Measurements from ENCODE around the gene NEMP2.

Gene NEMP2

DNA sequence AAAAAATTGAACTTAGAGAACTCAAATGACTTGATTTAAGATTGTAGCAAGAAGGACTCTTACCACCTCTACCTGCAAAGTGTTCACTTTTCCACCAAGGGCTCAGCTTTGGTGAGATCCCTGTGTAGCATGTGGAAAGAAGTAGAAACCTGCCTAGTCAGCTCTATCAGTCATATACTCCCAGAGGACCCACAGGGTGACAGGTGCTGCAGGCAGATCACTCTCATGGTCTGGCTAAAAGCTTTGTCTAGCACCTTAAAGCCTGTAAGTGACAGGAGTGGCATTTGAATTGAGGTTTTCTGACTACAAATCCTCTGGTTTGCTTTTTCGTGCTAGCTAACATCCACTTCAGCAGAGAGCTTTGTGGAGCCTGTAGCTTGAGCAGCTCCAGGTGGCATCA lies 18.7 kb upstream of the NEMP2 start:
- DNase-seq, result no peak

DNA sequence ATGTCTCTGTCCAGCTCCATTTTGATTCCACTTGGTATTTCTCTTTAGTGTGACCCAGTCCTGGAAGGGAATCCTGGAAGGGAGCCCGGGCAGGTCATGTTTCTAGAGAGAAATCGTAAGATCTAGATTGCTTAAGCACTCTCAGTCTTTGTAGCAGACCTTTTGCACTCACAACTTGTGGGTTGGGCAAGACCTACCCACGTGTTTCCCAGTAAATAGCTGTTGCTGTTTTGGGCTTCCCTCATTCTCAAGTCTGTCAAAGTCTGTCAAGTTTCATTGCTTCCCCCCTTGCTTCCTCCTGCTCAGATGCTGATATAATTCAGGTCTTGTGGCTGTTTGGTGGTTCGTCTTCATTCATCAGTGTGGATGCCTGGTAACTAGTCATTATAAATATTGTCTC lies 17.4 kb upstream of the NEMP2 start:
- DNase-seq, result peak; percentile 49

DNA sequence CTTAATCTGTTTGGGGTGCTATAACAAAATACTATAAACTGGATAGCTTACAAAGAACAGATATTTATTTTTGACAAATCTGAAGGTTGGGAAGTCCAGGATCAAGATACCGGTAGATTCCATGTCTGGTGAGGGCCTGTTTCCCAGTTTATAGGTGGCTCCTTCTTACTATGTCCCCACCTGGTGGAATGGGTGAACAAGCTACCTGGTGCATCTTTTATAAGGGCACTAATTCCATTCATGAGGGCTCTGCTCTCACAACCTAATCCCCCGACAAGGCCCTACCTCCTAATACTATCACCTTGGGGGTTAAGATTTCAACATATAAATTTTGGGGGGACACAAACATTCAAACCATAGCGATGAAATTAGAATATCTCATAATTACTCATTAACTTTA lies 15.6 kb upstream of the NEMP2 start:
- no peak for DNase-seq

DNA sequence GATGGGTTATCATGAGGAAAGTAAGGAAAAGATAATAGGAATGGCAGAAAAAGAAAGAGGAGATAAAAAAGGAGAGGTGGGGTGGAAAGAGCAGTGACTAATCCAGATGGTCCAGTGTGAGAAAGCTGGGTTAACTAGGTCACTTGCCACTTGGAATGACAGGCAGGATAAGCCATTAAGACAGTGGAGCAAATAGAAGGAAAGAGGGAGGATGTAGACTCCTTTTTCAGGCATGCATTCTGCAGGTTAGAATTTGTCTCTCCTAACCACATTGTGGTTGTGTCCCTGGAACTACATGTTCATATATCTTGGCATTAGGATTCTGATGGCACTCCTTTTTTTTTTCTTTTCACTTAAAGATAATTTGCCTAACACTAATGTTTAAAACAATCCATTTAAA lies 13.4 kb upstream of the NEMP2 start:
- no peak for DNase-seq

DNA sequence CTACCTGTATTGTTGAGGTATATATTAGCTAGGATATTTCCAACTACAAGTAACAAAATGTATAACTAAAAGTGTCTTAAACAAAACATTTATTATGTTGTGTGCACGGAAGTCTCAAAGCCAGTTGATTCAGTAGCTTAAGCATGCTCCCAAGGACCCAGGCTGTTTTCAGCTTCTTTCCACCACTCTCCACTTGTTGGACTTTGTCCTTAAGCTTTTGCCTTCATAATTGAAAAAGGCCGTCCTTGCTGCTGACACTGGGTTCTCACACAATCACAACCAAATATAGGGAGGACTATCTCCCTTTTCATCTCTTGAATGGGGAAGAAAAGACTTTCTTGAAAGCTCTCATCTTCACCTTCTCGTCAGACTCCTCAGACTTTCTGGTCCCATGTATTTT lies 12.2 kb upstream of the NEMP2 start:
- no peak for DNase-seq

DNA sequence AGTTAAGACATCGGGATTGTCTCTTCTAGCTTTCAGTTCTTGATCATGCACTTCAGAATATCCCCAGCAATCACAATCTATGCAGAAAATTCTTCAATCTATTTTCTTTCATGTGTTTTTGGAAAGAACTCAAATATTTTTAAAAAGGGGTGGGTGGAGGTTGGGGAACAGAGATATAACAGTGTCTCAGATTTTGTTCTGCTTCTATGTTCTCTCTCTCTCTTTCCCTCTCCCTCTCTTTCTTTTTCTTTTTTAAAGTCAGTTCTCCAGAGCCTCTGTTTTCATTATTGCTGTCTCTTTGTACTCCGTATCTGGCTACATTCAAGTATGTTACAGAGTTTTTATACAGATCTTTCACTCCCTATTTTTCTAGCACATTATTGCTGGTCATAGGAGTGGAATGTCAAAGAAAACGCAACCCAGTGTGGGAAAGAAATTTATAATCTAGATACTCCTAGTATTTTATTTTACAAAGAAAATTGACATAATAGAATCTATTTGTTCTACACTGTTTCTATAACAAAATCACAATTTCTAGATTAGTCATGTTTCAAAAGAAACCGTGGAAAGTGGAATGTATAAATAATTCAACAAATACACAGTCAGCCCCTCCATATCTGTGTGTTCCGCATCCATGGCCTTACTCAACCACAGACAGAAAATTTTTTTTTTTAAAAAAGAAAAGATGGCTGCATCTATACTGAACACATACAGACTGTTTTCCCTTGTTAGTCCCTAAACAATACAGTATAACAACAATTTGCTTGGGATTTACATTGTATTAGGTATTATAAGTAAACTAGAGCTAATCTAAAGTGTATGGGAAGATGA lies 11.2 kb upstream of the NEMP2 start:
- DNase-seq, result no peak

DNA sequence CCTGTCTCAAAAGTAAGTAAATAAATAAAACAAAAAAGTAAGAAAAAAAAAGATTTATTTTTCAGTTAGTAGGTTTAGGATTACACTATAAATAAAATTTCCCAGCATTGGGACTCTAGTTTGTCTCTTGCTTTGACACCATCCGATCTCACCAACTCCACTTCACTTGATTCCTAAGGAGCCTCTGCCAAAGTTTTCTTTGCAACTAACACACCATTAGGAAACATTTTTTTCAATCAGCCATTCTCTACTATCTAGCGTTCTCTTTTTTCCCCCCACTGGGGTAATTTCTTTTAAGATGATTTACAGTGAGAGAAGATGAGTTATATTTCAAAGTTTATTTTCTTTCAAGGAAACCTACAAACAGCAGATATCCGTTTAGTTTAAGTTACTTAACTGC lies 10.6 kb upstream of the NEMP2 start:
- DNase-seq, result no peak

DNA sequence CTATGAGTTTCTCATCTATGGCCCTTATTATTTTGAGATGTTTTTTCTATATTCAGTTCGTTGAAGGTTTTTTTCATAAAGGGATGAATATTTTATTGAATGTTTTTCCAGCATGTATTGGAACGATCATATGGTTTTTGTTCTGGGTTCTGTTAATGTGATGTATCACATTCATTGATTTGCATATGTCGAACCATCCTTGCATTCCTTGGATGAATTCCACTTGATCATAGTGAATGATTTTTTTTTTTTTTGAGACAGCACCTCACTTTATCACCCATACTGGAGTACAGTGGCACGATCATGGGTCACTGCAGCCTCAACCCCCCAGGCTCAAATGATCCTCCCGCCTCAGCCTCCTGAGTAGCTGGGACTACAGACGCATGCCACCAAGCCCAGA lies 5.5 kb upstream of the NEMP2 start:
- DNase-seq, result no peak

DNA sequence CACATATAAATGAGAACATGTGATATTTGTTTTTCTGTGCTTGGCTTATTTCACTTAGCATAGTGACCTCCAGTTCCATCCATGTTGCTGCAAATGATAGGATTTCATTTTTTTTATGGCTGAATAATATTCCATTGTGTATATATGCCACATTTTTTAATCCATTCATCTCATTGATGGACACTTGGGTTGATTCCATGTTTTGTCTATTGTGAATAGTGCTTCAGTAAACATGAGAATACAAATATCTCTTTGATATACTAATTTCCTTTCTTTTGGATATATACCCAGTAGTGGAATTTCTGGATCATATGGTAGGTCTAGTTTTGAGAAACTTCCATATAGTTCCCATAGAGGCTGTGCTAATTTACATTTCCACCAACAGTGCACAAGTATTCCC lies 3.7 kb upstream of the NEMP2 start:
- DNase-seq, result no peak

DNA sequence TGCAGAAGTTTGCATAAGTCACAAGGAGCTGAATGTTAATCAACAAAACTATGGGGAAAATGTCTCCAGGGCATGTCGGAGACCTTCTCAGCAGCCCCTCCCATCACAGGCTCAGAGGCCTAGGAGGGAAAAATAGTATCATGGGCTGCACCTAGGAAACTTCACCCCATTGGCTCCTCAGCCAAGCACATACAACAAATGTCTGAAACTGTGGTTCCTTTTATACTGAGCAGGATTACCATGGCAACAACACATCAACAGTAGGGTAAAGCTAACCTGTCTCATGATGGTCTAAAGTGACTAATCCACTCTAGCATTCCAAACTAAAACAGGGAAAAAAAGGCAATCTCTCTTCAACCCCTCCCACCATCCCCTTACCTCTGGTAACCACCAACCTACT lies 3.2 kb upstream of the NEMP2 start:
- DNase-seq, result peak; percentile 47

DNA sequence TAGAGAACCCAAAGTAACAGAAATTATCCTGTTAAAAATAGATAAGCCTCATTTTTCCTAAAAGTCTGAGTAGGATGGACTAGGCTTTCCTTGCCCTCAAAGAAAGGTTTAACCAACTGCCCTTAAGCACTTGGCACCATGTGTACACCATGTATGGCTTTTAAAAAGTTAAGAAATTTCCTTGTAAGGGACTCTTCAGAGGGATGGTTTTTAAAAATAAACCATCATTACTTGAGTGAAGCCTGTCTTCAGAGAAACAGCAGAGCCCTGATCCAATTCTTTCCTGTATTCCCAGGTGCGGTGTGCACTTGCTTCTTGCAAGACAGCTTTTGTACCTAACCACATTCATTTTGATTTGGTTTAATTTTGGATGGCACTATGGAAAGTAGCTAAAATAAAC lies 1.1 kb upstream of the NEMP2 start:
- no peak for DNase-seq

DNA sequence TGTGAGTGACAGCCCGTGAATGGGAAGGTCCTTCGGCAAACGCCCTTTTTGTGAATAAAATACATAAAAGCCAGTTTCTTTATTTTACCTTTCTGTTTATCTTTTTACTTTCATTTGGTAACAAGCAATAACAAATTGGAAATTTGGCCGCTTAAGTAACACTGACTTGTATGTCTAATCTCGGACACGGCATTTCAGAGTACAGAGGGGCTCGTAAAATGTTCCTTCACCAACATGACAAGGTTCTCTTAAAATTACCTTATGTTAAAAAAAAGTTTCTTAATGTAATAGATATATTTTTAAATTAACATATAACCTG lies 558 bp upstream of the NEMP2 start:
- DNase-seq, result no peak

DNA sequence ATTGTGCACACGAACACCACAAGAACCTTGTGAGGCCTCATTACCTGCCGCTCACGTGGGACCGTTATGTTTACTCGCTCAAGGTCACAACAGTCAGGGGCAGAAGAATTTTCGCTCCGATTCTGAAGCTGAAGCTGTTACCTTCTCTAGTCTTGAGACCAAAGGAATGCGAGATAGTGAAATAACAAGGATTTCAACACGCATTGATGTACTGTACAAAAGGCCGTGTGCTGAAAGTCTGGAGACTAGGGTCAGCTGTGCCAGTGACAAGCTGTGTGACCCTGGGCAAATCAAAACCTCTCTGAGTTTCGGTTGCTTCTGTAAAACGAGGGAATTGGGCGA lies 583 bp downstream of the NEMP2 start:
- DNase-seq, result peak; percentile 65

DNA sequence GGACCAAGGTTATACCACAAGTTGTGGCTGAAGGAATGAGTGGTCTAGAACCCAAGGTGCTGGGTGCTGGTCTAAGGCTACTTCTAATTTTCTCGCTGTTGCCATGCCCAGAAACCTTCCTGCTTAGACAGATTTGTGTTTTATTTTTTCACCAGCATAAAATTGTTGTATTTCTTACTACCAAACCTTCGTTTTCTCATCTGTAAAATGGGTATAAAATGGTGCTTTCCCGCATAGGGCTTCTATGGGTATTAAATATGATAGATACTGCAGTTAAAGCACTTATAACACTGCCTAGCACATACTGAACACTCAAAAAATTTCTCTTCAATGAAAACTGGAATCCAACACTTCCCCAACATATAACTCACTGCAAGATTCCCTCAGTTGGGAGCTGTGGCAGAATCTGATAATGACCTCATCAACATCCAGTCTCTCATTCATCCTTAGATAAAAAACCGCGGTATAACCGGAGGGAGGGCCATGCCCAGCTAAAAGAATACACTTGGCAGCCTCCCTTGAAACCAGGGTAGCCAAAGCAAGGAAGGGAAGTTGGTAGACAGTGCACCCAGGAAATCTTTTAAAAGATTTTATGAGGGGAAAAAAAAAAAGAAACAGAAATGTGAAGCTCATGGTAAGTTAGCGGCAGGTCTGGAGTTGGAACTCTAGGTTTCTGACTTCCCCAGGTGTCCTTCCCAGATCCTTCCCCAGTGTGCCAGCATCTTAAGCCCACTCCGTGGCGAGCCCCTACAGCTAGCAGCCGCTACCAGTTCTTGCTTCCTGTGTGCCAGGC lies 1.2 kb downstream of the NEMP2 start:
- DNase-seq, result no peak

DNA sequence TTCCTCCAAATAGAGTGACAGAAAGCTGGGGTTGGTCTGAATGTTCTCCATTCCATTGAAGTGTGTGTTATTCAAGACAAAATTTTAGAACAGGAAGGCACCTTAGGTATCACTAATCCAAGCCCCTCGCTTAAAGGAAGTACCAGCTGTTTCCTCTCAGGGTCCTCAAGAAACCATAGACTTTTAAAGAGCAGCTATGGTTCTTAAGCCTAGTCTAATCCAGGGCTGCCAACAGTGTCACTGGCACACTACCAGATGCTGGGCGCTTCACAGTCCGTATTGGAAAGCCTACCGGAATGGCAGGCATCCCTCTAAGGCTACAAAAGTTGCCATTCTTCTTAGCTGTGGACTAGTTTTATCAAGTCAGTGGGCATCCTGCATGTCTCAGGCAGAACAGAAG lies 1.9 kb downstream of the NEMP2 start:
- no peak for DNase-seq

DNA sequence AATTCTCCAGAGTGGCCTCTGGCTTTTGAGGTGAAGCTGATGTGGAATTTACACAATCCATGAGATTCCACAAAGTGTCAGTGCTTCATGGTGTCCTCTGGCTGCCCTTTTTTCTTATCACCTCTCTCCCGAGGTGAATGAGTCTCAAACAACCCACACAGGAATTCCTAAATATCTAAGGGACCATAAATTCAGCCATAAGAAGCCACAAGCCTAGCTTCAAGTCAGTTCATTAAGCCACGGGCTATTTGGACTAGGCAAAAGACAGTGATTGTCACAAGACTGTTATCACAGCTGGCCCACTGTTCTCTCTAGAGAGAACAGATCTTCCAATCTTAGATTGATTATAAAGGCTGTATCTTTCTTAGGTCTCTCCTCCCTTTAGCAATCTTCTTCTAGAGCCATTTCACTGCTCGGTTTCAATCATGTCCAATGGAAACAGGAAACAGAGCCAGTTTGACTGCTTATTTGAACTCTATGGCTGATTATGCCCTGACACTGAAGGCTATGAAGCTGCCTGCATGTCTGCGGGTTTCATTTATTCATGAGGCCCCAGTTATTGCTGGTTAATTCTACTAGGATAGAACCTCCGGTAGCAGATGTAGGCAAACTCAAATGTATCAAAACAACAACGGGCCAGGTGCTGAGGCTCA lies 4.1 kb downstream of the NEMP2 start:
- no peak for DNase-seq

DNA sequence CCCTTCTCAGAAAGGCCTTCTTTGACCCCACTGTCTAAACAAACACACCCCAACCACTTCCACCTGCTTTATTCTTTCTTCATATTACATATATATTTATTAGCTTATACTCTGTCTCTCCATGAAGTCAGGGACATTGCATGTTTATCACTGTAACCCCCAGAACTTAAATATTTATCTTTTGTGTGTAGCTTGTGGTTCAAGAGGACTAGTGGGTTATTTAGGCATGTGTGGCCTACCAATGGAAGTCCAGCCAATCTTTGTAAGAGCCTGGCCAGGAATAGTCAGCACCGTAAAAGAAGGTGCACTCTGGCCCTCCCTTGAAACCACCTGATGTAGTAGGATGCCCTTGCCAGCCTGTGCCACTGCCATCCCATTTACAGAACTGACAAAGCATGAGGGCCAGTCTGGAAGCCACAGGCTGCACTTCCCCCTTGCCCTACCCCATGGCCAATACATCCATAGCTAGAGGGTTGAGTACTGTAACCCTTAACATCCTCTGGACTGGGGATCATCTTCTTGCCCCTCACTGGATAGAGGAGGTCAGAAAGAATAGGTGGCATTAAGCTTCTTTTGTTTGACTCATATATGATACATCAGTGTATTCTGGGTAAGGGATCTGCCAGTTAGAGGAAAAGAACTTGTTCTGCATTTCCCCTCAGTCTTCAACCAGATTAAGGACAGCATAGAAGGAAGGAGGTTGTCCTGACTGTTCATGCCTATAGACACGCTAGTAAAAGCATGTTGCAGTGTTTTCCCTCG lies 4.9 kb downstream of the NEMP2 start:
- no peak for DNase-seq

DNA sequence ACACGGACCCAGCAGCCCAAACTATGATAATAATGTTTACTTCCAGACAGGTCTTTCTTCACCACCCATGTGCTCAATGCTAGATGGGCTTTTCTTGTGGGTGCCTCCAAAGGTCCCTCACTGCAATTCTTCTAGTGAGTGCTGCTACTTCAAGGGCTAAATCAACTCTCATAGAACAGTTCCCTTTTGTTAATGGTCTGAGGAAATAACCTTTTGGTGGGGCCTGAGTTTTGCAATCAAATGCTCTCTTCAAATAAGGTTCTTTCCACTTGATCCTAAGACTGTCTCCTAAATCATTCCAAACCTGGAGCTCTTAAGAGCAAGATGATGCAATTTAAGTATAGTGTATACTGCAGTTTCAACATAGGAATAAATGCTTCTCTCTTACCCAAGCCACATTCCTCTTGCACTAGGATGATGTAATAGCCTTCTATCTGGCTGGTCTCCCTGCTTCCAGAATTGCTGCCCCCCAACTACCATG lies 6.0 kb downstream of the NEMP2 start:
- no peak for DNase-seq

DNA sequence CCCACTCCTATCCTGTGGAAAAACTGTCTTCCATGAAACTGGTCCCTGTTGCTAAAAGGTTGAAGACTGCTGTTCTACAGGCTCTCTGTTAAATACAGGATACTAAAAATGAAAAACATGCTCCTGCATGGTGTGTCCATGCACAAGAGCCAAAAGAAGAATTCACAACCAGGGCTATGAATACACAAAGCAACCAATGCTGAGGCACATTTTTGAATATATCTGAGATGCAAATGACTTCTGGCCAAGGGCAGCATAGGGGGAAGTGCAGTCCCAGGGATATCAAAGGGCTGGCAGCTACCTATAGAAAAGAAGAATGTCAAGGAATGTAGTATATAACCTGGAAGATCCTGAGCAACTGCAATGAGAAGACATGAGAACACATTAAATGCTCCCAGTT lies 6.6 kb downstream of the NEMP2 start:
- DNase-seq, result no peak

DNA sequence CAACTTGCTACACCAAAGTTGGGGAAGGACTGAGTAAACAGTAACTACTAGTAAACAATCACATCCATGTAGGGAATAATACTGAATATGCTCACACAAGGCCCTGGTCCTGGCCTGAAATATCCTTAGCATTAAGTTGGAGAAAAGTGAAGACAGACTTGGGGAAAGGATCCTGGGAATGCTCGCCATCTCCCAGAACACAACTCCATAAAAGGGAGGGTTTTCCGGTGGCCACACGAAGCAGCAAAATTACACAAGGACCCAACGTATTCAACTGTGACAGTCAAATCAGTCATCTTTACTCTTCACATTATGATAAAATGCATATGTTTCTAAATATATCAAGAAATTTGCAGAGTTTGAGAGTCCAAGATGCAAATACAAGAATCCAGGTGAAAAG lies 7.3 kb downstream of the NEMP2 start:
- no peak for DNase-seq

DNA sequence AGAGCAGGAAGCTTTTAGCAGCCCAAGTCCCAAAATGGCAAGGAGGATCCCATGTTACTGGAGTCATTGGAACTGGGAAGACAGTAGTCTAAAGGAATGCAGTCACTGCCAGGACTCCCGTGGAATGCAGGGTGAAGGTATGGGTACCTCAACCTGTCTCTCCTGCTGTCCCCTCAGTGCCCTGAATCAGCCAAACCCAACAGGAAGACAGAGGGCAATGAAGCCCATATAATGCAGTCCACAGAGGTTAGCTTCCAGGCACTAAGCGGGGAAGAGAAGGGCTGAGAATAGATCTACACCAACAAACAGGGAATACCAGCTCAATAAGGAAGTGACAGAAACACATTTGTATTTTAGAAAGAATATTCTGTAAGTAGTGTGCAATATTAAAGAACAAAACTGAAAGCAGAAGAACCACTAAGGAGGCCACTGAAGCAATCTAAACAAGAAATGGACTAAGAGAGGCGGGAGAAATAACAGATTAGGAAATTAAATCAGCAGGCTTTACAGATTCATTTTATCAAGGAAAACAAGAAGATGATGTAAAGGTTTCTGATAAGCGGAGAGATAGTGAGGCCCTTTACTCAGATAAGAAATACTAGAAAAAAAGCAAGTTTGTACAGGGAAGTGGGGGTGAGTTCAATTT lies 8.3 kb downstream of the NEMP2 start:
- no peak for DNase-seq

DNA sequence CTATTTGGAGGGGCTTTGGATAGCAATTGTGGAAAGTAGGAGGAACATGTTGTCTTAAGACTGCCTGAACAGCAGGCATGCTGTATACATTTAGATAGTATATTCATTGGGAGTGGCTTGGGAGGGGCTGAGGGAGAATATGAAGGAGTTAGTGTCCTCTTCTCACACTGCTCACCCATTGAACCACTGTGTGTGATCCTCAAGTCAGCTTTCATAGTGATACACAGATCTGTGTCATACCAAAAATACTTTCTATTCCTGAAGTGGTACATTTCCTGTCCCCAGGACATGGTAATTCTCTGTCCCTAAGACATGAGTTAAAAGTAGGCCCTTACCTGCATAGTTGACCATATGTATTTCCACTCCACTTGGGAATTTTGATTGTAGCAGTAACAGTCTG lies 9.6 kb downstream of the NEMP2 start:
- no peak for DNase-seq

Data from CD4-positive, alpha-beta T cell treated with Interleukin-4 for 4 hours (primary cell).